Stimulated activated CD4-positive, alpha-beta T cell treated with anti-CD3 and anti-CD28 coated beads, Interleukin-1b, Interleukin-23, amount 100 ng/mL, for 48 hours (primary cell): ENCODE results near the gene TFEB.

Experiments
- DNase-seq: peaks from one replicate; pipeline ENCODE4 v3.0.0-alpha.2; 2020

Gene TFEB

GRCh38 chr6:41763470-41763869, 28.1 kb upstream of the TFEB start:
- no peak for DNase-seq

- DNase-seq, result no peak
Measured at GRCh38 chr6:41759905-41760579, 24.6 kb upstream of the TFEB start.

GRCh38 chr6:41759106-41759904, 23.9 kb upstream of the TFEB start:
- DNase-seq, result no peak

- DNase-seq, result no peak
Measured at GRCh38 chr6:41758641-41759035, 23.2 kb upstream of the TFEB start.

GRCh38 chr6:41757931-41758640, 22.7 kb upstream of the TFEB start:
- no peak for DNase-seq

- DNase-seq, result no peak
Measured at GRCh38 chr6:41757271-41757670, 21.9 kb upstream of the TFEB start.

- no peak for DNase-seq
Measured at GRCh38 chr6:41756354-41756753, 20.9 kb upstream of the TFEB start.

GRCh38 chr6:41755895-41756294, 20.5 kb upstream of the TFEB start:
- DNase-seq, result no peak

GRCh38 chr6:41750374-41750773, 15.0 kb upstream of the TFEB start:
- no peak for DNase-seq

GRCh38 chr6:41748542-41748941, 13.1 kb upstream of the TFEB start:
- DNase-seq, result no peak

GRCh38 chr6:41748102-41748477, 12.7 kb upstream of the TFEB start:
- DNase-seq, result no peak

GRCh38 chr6:41747256-41748101, 12.1 kb upstream of the TFEB start, which contains the start of gene PGC:
TSS of gene PGC (minus strand) at chr6:41747397. CDS start at chr6:41747334, 63 bp downstream.
- no peak for DNase-seq

GRCh38 chr6:41746107-41746506, 10.7 kb upstream of the TFEB start:
- DNase-seq, result no peak

- DNase-seq, result no peak
Measured at GRCh38 chr6:41744236-41744787, 8.9 kb upstream of the TFEB start.

- DNase-seq, result no peak
Measured at GRCh38 chr6:41743406-41744235, 8.2 kb upstream of the TFEB start.

GRCh38 chr6:41741625-41742490, 6.5 kb upstream of the TFEB start:
- no peak for DNase-seq

GRCh38 chr6:41740366-41741162, 5.2 kb upstream of the TFEB start:
- DNase-seq, result no peak

GRCh38 chr6:41739041-41739440, 3.6 kb upstream of the TFEB start:
- no peak for DNase-seq

- DNase-seq, result no peak
Measured at GRCh38 chr6:41737591-41738130, 2.3 kb upstream of the TFEB start.
